GM18505 (cell line): Measurements from ENCODE around the gene ARMC7.
"Not testable (repeated sequence)": the region's sequence is repeated elsewhere in the genome, so short reads cannot be mapped to it uniquely, and the experiment has no call there.

Experiments used
- ATAC-seq: cut with Tn5 transposase; IDR thresholded peaks from one replicate; pipeline ENCODE4 v1.9.1; 2021; ENCODE audit not compliant: unreplicated experiment
- POLR2A ChIP-seq: IDR thresholded peaks from 4 replicates; pipeline ENCODE4 v1.6.1; 2011; ENCODE audit warnings: borderline replicate concordance; ENCODE audit not compliant: insufficient read depth, insufficient read length; ENCODE audit errors: extremely low read depth

The ARMC7 gene

DNA sequence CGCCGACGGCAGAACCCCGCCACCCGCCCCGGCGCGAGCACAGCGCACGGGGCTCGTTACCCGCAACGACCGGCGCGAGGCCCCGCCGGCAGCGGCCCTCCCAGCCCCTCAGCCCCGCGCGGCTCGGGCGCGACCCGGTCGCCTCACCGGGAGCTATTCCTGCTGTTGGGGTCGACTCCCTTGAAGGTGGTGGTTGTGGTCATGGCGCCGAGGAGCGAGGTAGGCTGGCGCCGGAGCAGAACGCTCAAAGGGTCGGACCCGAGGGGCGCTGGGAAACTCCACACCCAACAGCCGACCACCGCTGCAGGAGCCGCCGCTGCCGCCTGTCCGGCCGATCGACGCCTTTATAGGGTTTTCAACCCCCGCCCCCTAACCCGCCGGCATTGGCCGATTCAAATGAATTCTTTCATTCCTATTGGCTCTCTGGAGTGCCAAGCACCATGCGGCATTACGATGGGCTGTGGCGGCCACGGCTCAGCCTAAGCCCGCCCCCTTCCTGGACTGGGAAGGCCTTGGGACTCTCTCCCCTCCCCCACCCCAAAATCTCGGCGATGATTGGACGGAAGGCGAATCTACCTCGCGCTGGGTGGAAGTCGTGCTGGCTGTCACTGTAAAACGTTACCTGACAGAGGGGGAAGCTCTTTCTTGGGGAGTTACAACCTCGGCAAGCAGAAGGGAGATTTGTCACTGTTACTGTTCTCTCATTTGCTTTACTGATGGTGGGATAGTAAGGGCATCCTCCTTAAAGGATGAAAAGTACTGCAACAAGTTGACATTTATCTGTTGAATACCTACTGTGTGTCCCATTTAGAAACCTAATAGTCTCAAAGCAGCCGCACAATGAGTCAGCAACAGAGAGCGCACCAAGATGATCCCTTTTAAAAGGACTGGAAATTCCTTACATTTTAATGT, 44.7 kb downstream of the ARMC7 start, which contains the start of gene JPT1:
TSS of gene JPT1 (minus strand) at position 318 of the 912 bp plus-strand sequence. CDS start at position 203, 115 bp downstream.
- TF ChIP-seq POLR2A, result peak; percentile 100
- peak; percentile 94 for ATAC-seq

DNA sequence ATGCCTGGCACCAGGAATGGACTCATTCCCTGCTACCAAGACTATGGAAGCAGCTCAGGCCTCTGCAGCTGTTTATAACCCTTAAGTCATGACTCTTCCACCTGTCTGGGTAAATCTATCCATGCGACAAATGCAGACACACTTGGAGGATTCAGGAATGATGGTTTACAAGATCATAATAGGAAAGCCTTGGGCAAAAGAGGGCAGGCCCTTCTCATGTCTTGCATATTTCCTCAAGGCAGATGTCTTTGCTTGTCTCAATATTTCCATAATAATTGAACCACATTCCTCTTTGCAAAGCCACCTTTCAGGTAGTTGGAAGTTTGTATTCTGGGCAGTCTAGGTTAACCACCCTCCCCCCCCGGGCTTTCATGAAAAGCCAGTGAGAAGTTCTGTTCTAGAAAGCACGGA, 45.4 kb downstream of the ARMC7 start:
- no peak for ATAC-seq

DNA sequence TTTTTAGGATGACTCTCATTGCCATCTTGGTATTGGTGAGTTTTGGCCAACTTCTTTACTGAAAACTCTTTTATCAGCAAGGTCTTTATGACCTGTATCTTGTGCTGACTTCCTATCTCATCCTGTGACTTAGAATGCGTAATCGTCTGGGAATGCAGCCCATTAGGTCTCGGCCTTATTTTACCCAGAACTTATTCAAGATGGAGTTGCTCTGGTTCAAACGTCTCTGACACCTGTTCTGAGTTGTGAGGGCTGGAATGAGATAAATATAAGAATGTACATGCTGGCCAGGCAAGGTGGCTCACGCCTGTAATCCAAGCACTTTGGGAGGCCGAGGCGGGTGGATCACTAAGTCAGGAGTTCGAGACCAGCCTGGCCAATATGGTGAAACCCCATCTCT, 48.7 kb downstream of the ARMC7 start:
- ATAC-seq, result not testable (repeated sequence)

More for the DNA sequence above, 45.4 kb downstream of the ARMC7 start:
- TF ChIP-seq POLR2A, result no peak

DNA sequence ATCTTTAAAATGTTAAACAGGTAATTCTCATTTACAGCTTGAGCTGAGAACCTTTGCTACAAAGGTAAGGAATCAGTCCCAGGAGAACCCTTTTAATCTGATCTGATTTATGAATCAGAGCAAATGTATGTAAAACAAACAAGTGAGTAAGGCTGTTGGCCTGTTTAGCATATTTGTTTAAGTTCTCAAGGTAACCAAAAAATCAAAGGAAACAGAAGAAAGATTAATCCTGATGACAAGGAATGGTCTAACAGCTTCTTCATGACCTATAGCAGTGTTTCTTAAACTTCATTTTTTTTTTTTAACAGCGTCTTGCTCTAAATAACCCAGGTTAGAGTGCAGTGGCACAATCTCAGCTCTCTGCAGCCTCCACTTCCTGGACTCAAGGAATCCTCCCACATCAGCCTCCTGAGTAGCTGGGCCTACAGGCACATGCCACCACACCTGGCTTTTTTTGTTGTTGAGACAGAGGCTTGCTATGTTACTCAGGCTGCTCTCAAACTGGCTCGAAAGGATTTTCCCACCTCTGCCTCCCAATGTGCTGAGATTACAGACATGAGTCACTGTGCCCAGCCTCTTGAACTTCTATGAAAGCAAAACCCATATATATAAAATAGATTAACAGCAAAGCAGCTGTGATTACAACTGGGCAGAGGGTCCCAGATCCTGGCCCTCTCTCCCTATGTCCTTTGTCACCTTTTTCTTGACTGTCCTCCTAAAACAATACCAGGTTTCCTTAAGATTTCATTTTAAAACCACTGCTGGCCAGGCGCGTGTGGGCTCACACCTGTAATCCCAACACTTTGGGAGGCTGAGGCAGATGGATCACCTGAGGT, 49.6 kb downstream of the ARMC7 start:
- ATAC-seq, result no peak
- TF ChIP-seq POLR2A, result no peak

DNA sequence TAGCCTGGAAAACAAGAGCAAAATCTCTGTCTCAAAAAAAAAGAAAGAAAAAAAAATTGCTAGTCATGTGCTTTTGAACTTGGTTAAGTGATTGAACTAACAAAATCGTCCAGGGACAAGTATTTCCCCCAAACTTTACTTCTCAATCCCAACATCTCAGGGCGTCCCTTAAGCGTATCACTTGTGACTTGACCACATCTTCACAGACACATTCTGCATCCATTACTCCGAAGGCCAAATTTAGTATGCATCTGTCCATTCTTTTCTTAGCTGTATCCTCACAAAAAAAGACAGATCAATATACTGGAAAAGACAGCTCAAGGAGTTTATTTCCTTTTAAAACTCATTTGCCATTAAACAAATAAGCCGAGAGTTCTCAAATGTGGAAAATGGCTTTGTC, 50.4 kb downstream of the ARMC7 start:
- ATAC-seq, result no peak
- no peak for TF ChIP-seq POLR2A

DNA sequence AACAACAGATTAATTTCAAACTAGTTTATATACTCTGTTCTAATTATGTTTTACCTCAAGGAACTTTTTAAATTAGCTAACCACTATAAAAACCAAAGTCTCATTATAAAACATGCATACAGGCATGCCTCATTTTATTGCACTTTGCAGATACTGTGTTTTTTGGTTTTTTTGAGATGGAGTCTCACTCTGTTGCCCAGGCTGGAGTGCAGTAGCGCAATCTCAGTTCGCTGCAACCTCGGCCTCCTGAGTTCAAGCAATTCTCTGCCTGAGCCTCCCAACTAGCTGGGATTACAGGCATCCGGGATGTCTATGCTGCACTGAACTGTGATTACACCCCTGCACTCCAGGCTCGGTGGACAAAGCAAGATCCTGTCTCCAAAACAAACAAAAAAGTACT, 53.3 kb downstream of the ARMC7 start:
- no peak for TF ChIP-seq POLR2A
- ATAC-seq, result no peak

DNA sequence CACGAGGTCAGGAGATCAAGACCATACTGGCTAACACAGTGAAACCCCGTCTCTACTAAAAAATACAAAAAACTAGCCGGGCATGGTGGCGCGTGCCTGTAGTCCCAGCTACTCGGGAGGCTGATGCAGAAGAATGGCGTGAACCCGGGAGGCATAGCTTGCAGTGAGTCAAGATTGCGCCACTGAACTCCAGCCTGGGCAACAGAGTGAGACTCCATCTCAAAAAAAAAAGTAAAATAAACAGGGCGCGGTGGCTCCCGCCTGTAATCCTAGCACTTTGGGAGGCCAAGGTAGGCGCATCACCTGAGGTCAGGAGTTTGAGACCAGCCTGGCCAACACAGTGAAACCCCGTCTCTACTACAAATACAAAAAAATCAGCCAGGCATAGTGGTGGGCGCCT, 54.8 kb downstream of the ARMC7 start:
- ATAC-seq, result not testable (repeated sequence)

DNA sequence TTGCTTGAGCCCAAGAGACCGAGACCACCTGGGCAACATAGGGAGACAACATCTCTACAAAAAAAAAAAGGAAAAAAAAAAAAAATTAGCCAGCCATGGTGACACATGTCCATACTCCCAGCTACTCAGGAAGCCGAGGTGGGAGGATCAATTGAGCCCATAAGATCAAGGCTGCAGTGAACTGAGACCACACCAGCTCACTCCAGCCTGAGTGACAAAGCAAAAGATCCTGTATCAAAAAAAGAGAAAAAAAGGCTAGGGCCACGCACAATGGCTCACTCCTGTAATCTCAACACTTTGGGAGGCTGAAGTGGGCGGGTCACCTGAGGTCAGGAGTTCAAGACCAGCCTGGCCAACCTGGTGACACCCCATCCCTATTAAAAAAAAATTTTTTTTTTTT, 59.2 kb downstream of the ARMC7 start:
- no peak for TF ChIP-seq POLR2A
- ATAC-seq, result no peak

DNA sequence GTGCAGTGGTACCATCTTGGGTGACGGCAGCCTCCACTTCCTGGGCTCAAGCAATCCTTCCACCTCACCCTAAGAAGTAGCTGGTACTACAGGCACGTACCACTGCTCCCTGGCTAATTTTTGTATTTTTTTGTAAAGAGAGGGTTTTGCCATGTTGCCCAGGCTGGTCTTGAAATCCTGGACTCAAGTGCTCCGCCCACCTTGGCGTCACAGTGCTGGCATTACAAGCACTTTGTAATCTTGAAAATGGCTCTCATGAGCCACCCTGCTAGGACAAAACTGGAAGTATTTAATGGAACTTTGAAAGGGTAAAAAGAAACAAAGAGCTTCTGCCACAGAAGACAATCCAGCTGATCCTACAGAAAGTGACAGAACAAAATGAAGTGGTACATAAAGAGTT, 63.8 kb downstream of the ARMC7 start:
- TF ChIP-seq POLR2A, result no peak

DNA sequence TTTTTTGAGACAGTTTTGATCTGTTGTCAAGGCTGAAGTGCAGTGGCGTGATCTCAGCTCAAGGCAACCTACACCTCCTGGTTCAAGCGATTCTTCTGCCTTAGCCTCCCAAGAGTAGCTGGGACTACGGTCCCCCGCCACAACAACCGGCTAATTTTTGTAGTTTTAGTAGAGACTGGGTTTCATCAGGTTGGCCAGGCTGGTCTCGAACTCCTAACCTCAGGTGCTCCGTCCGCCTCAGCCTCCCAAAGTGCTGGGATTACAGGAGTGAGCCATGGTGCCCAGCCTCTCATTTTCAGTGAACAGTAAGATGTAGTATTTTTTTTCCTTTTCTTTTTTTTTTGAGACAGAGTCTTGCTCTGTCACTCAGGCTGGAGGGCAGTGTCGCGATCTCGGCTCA, 65.2 kb downstream of the ARMC7 start:
- no peak for TF ChIP-seq POLR2A
- ATAC-seq, result no peak

More for the DNA sequence above, 63.8 kb downstream of the ARMC7 start:
- ATAC-seq, result no peak

DNA sequence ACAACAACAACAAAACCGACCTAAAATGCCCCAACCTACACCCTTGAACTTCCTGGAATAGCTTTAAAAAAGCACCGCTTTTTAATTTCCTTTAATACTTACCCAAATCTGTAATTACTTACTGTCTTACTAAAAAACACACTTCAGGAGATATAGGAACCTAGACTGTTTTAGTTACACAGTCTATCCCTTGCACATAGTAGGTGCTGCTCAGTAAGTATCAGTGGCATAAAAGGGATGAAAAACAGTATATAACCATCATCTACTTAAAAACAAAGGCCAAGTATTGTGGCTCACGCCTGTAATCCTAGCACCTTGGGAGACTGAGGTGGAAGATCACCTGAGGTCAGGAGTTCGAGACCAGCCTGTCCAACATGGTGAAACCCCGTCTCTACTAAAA, 66.9 kb downstream of the ARMC7 start:
- no peak for TF ChIP-seq POLR2A
- no peak for ATAC-seq

DNA sequence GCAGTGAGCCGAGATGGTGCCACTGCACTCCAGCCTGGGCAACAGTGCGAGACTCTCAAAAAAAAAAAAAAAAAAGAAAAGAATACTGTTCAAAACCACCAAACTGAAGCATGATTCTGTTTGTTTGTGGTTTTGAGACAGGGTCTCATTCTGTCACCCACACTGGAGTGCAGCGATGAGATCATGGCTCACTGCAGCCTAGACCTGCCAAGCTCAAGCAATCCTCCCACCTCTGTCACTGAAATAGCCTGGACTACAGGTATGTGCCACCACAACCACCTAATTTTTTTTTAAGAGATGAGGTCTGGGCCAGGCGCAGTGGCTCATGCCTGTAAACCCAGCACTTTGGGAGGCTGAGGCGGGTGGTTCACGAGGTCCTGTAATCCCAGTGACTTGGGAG, 68.7 kb downstream of the ARMC7 start:
- TF ChIP-seq POLR2A, result no peak
- no peak for ATAC-seq
